OCI-M1 (cell line): ENCODE data around the gene FXYD6.

ENCODE experiments used
- DNase-seq: peaks from one replicate; lab custom pipeline; 2025; lab: John Stamatoyannopoulos, UW

FXYD6 gene

DNA sequence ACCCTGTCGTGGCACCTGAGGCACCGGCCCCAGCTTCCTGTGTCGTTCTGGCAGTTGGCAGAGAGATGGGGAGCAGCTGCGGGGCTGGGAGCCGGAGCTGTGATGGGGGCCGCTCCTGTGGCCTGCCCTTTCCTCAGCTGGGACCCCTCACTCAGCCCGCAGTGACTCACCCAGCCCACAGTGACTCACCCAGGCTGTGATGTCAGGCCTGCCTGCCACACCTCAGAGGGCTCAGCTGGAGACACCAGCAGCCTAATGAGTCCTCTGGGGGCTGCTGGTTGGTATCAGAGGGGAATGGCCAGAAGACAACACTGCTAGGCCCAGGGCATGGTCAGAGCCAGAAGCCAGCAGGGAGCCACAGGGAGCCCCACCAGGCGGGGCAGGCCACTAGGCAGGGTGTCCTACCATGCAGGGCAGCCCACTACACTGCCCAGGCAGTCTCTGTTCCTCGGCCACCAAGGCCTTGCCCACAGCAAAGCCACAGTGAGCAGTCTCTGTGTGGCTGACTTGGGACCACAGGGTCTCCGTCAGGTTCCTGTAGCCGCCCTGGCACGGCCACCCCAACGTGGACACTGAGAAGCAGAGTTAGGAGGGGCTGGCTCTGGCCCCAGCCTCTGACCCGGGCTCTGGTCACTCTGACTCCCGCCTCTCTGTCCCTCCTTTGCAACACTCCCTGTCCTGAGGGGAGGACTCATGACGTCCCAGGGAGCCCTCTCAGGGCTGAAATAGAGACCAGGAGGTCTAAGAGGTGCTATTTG lies 47.7 kb downstream of the FXYD6 start:
- peak; percentile 52 for DNase-seq

DNA sequence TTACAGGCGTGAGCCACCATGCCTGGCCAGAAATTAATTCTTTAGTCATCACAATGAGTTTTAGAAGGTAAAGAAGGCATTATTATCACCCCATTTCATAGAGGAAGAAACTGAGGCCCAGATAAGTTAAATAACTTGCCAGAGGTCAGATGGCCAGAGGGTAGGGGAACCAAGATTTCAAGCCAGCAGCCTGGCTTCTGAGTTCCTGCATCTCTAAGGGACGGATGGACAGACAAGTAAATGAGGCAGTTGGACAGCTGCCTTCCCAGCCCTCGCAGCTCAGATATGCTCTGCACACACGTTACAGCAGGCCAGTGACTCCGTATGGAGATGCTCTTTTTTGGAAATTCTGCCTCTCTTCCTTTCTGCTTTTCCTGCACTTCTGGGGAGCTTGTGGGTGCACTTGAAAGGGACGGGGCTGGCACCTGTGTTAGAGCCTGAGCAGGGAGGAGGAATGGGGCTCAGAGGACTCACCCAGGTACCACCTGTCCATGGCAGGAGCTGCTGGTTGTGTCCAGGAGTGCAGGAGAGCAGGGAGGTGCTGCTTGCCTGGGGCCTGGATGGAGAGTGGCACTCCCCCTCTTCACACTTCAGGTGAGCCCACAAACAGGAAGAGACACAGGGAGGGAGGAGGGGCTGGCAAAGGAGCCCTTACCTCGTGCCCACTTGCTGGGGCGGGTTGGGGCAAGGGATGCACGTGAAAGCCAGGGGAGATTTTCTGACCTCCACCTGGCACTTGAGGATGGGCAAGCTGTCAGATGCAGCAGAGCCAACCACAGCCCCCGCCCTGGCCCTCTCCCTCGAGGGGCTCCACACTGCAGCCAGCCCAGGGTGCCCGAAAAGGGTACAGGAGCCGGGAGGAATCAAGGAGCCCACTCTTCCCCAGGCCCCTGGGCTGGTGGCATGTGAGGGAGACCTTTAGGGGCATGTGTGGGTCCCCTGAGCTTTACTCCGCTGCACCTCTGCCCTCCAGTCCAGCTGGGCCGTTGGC lies 48.6 kb downstream of the FXYD6 start:
- DNase-seq: no peak

GRCh38 chr11:117826832-117827231 lies 49.6 kb downstream of the FXYD6 start:
- DNase-seq: no peak

DNA sequence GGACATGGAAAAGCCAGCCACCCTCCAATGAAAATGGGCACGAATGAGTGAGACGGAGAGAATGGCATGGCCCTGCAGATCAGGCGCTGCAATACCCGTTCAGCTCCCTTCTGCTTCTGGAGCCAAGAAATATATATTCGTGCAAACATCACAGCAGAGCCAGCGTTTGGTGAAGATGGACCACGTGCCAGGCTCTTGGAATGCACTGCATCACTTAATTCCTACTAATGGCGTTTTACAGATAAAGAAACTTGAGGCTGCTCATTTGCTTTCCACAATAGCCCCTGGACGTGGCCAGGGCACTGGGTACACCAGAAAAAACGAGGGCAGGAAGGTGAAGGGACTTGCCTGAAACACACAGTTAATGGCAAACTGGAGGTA lies 50.3 kb downstream of the FXYD6 start:
- DNase-seq: no peak

- DNase-seq: no peak
Observed at GRCh38 chr11:117825538-117826189, 50.8 kb downstream of the FXYD6 start.

DNA sequence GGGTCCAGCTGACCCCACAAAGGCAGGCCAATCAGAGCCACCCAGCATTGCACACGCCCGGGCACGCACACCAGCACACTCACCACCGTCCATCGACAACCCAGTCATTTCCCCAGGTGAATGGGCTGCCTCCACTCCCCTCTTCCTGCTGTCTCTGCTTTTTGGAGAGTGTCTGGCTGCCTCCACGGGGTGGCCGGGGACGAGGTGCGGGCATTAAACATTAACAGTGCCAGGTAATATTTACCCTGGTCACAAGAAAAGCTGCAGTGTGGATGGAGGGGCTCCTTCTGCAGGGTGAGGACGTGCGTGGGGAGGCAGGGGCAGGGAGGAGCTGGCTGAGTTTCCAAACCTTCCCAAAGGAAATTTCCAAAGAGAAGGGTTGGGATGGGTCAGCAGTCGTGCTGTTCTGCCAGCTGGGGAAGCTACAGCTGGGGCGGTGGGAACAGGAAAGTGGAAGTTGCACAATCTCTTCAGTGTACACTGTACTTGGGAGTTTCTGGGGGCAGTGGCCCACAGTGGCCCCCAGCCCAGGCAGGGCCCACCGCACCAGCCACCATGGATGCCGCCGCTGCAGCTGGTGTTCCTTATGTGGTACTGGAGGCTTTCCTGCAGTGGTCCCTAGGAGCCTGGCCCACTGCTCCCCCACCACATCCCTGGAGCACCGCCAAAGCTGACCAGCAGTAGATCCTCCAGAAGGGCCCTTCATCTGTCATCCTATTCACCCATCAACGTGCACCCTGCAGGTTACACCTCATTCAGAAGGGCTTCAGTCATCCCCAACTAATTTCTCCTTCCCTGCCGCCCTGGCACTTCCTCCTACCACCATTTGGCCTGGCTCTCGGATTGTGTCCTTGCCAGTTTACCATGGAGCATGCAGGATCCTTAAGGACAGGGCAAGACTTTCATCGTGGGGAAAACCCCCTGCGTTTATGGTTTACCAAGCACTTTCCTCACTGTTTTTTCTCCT lies 51.6 kb downstream of the FXYD6 start, which contains the start of gene FXYD2:
TSS of gene FXYD2 (minus strand) at position 174 of the 967 bp plus-strand sequence. CDS start at position 108, 66 bp downstream.
- DNase-seq: no peak

- DNase-seq: no peak
Observed at GRCh38 chr11:117823946-117824420, 52.5 kb downstream of the FXYD6 start.

DNA sequence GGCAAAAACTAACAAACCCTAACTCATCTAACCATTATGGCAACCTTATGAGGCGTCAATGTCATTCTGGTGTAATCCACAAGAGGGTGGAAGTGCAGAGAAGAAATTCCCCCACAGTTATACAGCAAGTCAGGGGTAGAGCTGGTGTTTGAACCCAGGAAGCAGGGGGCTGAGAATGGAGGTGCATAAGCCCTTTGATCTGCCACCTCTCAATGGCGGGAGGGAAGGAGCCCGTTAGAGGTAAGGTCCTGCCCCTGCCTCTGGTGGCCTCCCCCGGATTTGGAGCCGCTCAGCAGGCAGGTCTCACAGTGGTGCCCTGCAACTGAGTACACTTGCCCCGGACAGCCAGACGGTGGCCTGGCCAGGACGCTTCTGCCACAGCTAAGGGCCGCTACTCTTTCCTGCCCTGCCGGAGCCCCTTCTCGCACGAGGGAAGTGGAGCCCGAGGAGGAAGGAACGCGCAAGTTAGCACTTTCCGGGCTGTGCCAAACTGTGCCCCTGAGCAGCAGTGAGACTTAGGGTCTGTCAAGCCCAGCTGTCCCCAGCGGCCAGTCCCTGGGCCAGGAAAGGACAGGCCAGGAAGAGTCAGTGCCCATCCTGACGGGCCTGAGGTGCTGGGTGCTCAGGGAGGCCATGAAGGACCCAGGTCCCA lies 53.0 kb downstream of the FXYD6 start:
- DNase-seq: peak; percentile 61

GRCh38 chr11:117822074-117823033 lies 54.1 kb downstream of the FXYD6 start:
- DNase-seq: peak; percentile 42

DNA sequence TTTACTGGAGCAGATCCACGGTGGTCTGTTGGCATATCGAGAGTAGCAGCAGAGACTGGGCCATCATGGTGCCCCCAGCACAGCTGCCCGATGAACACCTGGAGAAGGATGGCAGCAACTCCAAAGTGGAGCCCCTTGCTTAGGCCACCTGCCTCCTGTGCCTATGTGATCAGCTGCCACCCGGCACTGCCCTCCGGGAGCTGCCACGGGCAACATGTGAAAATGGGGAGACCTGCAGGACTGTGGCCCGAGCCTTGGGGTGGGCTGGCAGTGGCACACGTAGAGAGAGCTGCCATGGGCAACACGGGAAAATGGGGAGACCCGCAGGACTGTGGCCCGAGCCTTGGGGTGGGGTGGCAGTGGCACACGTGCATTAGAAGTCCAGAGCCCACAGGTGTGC lies 55.0 kb downstream of the FXYD6 start:
- DNase-seq: no peak

GRCh38 chr11:117820516-117820915 lies 55.9 kb downstream of the FXYD6 start:
- DNase-seq: no peak

- DNase-seq: no peak
Observed at GRCh38 chr11:117820071-117820470, 56.4 kb downstream of the FXYD6 start.

DNA sequence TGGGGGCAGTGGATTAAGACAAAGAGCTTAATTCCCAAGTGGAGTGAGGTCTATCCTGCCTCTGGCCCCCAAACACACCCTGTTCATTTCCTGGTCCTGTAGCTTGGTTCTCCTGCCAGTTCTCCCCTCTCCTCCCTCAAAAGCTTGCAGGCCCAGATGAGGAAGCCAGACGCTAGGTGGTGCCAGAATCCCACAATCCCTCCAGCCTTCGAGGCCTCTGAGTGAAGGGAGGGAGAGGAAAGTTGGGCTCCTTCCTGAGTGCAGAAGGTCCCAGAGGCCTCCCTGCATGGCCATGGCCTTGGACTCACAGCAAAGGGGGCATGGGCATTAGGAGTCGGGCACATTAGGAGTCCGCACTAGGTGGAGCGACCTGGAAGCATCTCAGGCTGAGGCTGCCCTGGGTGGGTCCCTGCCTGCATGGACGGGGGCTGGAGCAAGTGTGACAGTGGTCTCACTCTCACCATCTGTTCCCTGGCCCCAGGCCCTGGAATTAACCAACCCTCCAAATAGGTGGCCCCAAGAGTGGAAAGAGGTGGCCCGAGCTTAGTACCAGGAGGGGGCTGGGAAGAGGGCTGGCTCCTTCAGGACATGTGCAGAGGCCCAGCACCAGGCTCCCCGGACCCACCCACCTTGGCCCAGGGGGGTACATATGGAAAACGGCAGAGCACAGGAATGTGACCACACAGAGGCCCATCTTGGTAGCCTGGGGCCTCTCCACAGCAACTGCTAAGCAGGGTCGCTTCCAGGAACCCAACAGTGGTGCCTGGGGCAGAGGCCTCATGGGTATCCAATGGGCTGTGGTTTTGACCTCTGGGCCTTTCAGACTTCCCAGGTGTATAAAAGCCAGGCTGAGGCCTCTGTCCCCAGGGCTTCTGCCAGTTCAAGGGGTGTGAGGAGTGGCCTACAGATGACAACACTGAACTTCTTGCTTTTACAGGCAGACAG lies 57.1 kb downstream of the FXYD6 start:
- DNase-seq: peak; percentile 86

GRCh38 chr11:117818041-117818873 lies 58.2 kb downstream of the FXYD6 start:
- DNase-seq: no peak

DNA sequence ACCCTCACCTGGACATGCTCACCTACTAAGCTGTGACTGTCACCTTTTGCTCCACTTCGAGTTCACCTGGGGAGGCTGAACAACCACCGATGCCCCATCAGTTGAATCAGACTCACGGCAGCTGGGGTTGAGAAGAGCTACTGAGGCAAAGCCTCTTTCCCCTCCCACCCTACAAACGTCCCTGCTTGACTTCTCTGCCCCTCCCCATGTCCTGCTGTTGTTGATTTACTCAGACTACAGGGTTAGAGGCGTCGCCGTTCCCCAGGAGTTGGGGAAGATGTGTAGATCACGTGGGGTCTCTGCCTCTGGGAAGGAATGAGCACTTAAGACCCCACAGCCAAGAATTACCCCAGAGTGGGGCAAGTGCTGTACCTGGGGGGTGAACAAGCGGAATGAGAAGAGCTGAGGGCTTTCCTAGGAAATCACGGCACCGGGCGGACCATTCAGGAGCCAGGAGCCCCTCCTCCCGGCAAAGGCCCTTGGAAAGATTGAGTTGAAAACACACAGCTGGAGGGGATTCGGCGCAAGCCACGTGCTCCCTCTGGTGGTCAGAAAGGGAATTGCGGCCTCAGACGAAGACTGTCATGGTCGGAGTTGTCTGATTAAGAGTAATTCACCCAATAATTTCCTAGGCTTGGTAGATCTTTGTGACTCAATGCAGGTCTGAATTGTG lies 59.0 kb downstream of the FXYD6 start:
- peak; percentile 91 for DNase-seq

- no peak for DNase-seq
Observed at GRCh38 chr11:117816846-117817367, 59.6 kb downstream of the FXYD6 start.
